Tibial nerve (tissue), 4 donors: ENCODE data around the gene ANO3. TPM values are rescaled to one million over a fixed set of nuclear protein-coding genes. Genes with fewer than 3 reads are reported as not detected.

Experiments
- DNase-seq, 2 donors: peaks; one replicate each; pipeline ENCODE4 v3.0.0-alpha.2; 2019; ENCODE audit warnings: low spot score in 2 of 2
- H3K27ac ChIP-seq, 4 donors: fragments of 200-600 bp; sonication (generic) in 3 of 4; one replicate each; pipeline ENCODE4 v1.5.1; 2017 to 2019; ENCODE audit warnings: mild to moderate bottlenecking in 1 of 4
- H3K27me3 ChIP-seq, 2 donors: fragments of 200-600 bp; sonication (generic) in 1 of 2; one replicate each; pipeline versions ENCODE4 v1.5.1 to v1.6.0; 2017 to 2019
- H3K36me3 ChIP-seq, 3 donors: fragments of 200-600 bp; sonication (generic); one replicate each; pipeline ENCODE4 v1.5.1; 2018 to 2019
- H3K4me1 ChIP-seq, 4 donors: fragments of 200-600 bp; sonication (generic) in 3 of 4; one replicate each; pipeline ENCODE4 v1.5.1; 2017 to 2019
- H3K4me3 ChIP-seq, 4 donors: fragments of 200-600 bp; sonication (generic) in 3 of 4; one replicate each; pipeline ENCODE4 v1.5.1; 2017 to 2019; ENCODE audit warnings: mild to moderate bottlenecking in 1 of 4, moderate library complexity in 1 of 4
- H3K9me3 ChIP-seq, 4 donors: fragments of 200-600 bp; sonication (generic) in 3 of 4; one replicate each; pipeline ENCODE4 v1.5.1; 2017 to 2019
- CTCF ChIP-seq, 5 experiments: fragments of 200-600 bp in 3 of 5; fragments of 450-650 bp in 2 of 5; sonication (generic) in 3 of 5; IDR thresholded peaks; one replicate each; pipeline ENCODE4 v1.5.1; 2016 to 2019; ENCODE audit warnings: antibody characterized with exemption in 5 of 5, mild to moderate bottlenecking in 3 of 5, moderate library complexity in 2 of 5
- EP300 ChIP-seq, 2 donors: sonication (generic); formaldehyde crosslinking; IDR thresholded peaks; one replicate each; pipeline ENCODE4 v1.6.1; 2017; ENCODE audit warnings: antibody characterized with exemption in 2 of 2, mild to moderate bottlenecking in 1 of 2
- POLR2A ChIP-seq, 2 donors: fragments of 450-650 bp; IDR thresholded peaks; one replicate each; pipeline ENCODE4 v1.6.1; 2017; ENCODE audit warnings: antibody characterized with exemption in 2 of 2, mild to moderate bottlenecking in 2 of 2, moderate library complexity in 2 of 2
- WGBS, 2 donors: methylation state at CpG; one replicate each; pipeline ENCODE4 v1.1.5; 2018; 5-methylcytosine and 5-hydroxymethylcytosine counted together
- total RNA-seq, 4 donors: library from RNA; depleted of rRNA; stranded (reverse); fragments of >200 nt; gene quantifications; one replicate each; pipeline ENCODE4 v1.1.0, GENCODE V29; 2016

The ANO3 gene
- total RNA-seq, 4 donors from 2014 or later: 0.42 to 1.7 (median 0.74) TPM

GRCh38 chr11:26651916-26652315, 320.0 kb downstream of the ANO3 start:
- H3K4me3 ChIP-seq: no peak overlapping the region
- H3K4me1 ChIP-seq: no peaks in the 10 kb centered on the region
- whole genome bisulfite sequencing, 2 donors: 90 to 93% methylated on average over 6 of the region's 6 CpGs
- no peak for DNase-seq
- no peaks in the 10 kb centered on the region for H3K36me3 ChIP-seq
- H3K9me3 ChIP-seq: no peaks in the 10 kb centered on the region
- H3K27me3 ChIP-seq: no peaks in the 10 kb centered on the region
- TF ChIP-seq CTCF (IDR thresholded peaks at IDR 0.05): no peak
- TF ChIP-seq POLR2A (IDR thresholded peaks at IDR 0.05): no peak
- no peak for TF ChIP-seq EP300 (IDR thresholded peaks at IDR 0.05)
- no peak overlapping the region for H3K27ac ChIP-seq

DNA sequence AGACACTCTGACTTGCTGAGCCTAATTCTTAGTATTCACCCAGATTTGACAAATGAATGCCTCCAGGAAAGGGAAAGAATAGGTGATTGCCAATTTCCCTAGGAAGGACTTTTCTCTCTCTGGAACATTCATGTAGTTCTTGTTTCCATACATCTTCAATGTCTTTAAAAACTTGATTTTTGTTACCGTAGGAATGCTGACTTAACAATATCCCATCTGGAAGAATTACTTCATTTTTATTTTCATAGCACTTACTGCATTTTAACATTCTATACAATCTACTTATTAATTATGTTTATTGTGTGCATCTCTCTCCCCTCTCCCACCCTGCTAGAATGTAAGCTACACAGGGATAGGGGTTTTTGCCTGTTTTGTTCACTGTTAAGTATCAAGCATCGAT, 323.4 kb downstream of the ANO3 start:
- Histone ChIP-seq H3K27me3 (no peaks in the 10 kb centered on the region), H3K9me3 (no peaks in the 10 kb centered on the region), H3K4me3 (no peak overlapping the region), H3K27ac (no peak overlapping the region), H3K4me1 (no peaks in the 10 kb centered on the region), H3K36me3 (no peaks in the 10 kb centered on the region)
- TF ChIP-seq POLR2A (IDR thresholded peaks at IDR 0.05) (no peak), CTCF (IDR thresholded peaks at IDR 0.05) (no peak), EP300 (IDR thresholded peaks at IDR 0.05) (no peak)
- DNase-seq: no peak
- 83 to 87% methylated on average over 2 of the region's 2 CpGs for WGBS, 2 donors

- Histone ChIP-seq H3K27ac (no peak overlapping the region), H3K9me3 (no peaks in the 10 kb centered on the region), H3K27me3 (no peaks in the 10 kb centered on the region), H3K36me3 (no peaks in the 10 kb centered on the region), H3K4me1 (peaks cover 0 to 4% (median 0%) of the 10 kb centered on the region in 4 donors), H3K4me3 (no peak overlapping the region)
- no peak for TF ChIP-seq CTCF (IDR thresholded peaks at IDR 0.05)
- TF ChIP-seq POLR2A (IDR thresholded peaks at IDR 0.05): no peak
- no peak for TF ChIP-seq EP300 (IDR thresholded peaks at IDR 0.05)
- DNase-seq: no peak
- 43 to 47% methylated on average over 1 of the region's 1 CpG for WGBS, 2 donors
Measured at GRCh38 chr11:26662916-26663315, 331.0 kb downstream of the ANO3 start.

DNA sequence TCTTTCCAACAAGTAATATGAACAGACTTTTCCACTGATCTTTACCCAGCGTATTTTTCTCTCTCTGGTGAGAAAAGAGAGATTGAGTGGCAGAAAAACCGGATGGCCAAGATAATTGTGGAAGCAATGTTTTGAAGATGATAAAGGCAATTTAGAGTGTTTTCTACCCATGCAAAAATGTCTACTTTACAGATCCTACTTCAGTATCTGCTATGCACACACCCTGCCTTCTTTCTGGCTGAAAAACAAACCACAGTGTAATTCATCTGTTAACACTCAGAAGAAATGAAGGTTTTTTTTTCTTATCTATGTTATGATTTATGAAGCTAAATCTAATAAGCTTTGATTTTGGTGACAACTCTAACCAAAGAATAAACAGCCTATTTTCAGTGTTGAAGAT, 333.1 kb downstream of the ANO3 start:
- TF ChIP-seq CTCF (IDR thresholded peaks at IDR 0.05) (no peak), EP300 (IDR thresholded peaks at IDR 0.05) (no peak), POLR2A (IDR thresholded peaks at IDR 0.05) (no peak)
- H3K27ac ChIP-seq: no peak overlapping the region
- H3K4me3 ChIP-seq: no peak overlapping the region
- no peaks in the 10 kb centered on the region for H3K36me3 ChIP-seq
- WGBS, 2 donors: 75 to 77% methylated on average over 2 of the region's 2 CpGs
- H3K27me3 ChIP-seq: no peaks in the 10 kb centered on the region
- peaks cover 0 to 4% (median 0%) of the 10 kb centered on the region in 4 donors for H3K4me1 ChIP-seq
- no peak for DNase-seq
- H3K9me3 ChIP-seq: no peaks in the 10 kb centered on the region

DNA sequence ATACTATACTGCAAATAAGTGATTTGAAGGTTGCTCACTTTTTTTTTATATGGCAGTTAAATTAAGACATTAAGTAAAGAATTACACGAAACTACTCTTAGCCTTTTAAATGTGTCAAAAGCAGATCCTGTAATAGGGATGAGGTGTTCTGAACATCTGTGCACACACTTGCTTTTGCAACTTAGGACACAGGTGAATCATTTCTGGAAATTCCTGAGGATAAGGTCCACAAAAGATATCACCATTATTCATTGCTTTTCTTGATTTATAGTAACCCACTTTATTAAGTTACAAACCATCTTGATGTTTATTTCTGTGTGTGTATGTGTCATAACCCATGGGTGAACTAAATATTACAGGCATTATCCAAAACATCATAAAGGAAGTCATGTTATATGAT, 334.0 kb downstream of the ANO3 start:
- DNase-seq: no peak
- 89 to 97% methylated on average over 1 of the region's 1 CpG for WGBS, 2 donors

More for the DNA sequence above, 334.0 kb downstream of the ANO3 start:
- TF ChIP-seq POLR2A (IDR thresholded peaks at IDR 0.05) (no peak), EP300 (IDR thresholded peaks at IDR 0.05) (no peak), CTCF (IDR thresholded peaks at IDR 0.05) (no peak)
- Histone ChIP-seq H3K4me3 (no peak overlapping the region), H3K9me3 (no peaks in the 10 kb centered on the region), H3K4me1 (peaks cover 0 to 4% (median 0%) of the 10 kb centered on the region in 4 donors), H3K27ac (no peak overlapping the region), H3K27me3 (no peaks in the 10 kb centered on the region), H3K36me3 (no peaks in the 10 kb centered on the region)
